ENCODE results near the gene CCDC57.

DNA sequence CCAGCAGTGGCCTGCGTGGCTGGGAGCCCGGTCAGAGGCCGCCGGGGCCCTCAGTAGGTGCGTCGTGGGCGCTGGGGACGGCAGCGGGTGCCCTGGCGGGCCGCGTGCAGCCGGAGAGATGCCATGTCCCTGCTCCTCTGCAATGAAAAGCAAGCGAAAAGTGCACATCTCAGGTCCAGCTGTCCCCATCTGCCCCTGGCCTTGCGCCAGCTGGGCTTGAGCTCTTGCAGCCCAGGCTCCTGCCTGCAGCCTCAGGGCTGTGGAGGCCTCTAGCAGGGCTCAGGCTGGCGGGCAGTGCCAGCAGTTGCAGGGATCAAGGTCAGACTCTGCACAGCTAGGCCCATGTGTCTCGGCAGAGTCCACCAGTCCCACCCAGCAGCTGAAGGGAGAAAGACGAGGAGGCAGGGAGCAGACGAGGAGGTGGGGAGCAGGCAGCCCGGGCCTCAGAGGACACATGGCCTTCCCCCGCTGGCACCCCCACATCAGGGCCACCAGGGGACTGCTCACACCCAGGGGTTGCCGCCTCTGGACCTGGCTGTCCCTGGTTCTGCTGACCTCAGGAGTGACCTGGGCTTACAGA lies 27.4 kb upstream of the CCDC57 start:
- no peak for TF ChIP-seq CTCF (conservative IDR thresholded peaks at IDR 0.05; ENCODE audit: low read depth, low read length)
- no peak for TF ChIP-seq EZH2 (IDR thresholded peaks at IDR 0.05; ENCODE audit: low read length, unreplicated experiment)
